ENCODE data around the gene ZBTB37. TPM values are rescaled to one million over a fixed set of nuclear protein-coding genes. Genes with fewer than 3 reads are reported as not detected.
"Not testable (repeated sequence)": the region's sequence is repeated elsewhere in the genome, so short reads cannot be mapped to it uniquely, and the experiment has no call there.

Gene ZBTB37
- total RNA-seq, 2 donors from 2014 or later = 15.6 to 19.7 TPM

GRCh38 chr1:173900992-173901391 is 32.8 kb downstream of the ZBTB37 start:
- H3K27me3 Mint-ChIP-seq = no peaks in the 10 kb centered on the region
- H3K4me3 Mint-ChIP-seq = no peak overlapping the region
- ATAC-seq (no peak), DNase-seq (ENCODE audit: low spot score) (no peak)
- H3K36me3 Mint-ChIP-seq = no peaks in the 10 kb centered on the region
- no peak overlapping the region for H3K27ac Mint-ChIP-seq
- no peaks in the 10 kb centered on the region for H3K9me3 Mint-ChIP-seq
- H3K4me1 Mint-ChIP-seq (ENCODE audit: low read depth in 2 of 2) = peaks cover 18 to 20% of the 10 kb centered on the region in 2 donors

DNA sequence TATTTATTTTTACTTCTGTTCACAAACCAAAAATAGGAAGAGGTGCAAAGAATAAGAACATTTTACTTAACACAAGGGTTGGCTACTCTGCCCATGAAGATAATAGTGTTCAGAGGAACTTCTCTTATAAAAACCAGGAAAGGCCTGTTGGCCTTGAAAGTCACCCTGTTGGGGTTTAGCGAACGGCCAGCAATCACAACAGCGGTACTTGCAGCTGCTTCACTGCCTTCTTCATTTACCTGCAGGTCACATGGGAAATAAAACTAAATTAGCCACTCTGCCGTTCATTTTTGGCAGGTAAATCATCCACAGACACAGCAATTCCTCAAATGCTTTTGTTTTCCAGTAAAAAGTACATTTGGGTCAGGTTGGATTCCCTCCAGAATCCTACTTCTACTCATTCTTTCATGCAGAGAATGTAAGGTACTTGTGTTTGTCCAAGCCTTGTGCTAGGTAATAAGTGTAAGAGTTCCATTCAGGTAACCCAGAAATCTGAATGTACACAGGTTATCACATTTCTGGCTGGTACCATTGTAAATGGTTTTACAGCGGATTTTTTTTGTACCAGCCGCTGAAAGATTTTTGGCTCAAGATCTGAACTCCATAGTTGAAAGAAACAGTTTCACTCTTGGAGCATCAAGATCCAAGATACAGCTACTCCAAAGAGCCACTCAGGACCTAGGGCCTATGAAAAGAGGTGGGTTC is 35.8 kb downstream of the ZBTB37 start:
- Mint-ChIP-seq H3K9me3 (no peaks in the 10 kb centered on the region), H3K4me1 (ENCODE audit: low read depth in 2 of 2) (peaks cover 18 to 20% of the 10 kb centered on the region in 2 donors), H3K4me3 (no peak overlapping the region), H3K36me3 (no peaks in the 10 kb centered on the region), H3K27me3 (no peaks in the 10 kb centered on the region), H3K27ac (no peak overlapping the region)
- DNase-seq (ENCODE audit: low spot score) (no peak), ATAC-seq (no peak)

DNA sequence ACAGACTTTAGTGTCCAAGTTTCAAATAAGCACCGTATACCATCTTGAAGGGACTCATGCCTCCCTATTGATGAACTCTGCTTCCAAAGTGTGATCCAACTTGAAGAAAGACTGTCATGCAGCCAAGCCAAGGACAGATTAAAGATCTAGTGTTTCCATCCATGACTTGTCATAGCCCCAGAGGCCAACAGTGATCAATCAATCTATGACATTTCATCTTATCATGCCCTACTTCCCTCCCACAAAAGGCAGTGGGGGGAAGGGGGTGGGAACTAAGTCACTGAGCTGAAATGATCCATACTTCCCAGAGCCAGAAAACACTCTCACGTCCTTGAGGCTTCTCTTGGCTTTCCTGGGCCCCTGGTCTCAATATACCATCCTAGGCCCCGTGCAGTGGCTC is 44.9 kb downstream of the ZBTB37 start:
- Mint-ChIP-seq H3K9me3 (no peaks in the 10 kb centered on the region), H3K36me3 (no peaks in the 10 kb centered on the region), H3K27me3 (no peaks in the 10 kb centered on the region), H3K4me1 (ENCODE audit: low read depth in 2 of 2) (no peaks in the 10 kb centered on the region), H3K27ac (no peak overlapping the region), H3K4me3 (no peak overlapping the region)
- DNase-seq (ENCODE audit: low spot score) = no peak
- no peak for ATAC-seq

- H3K9me3 Mint-ChIP-seq = no peaks in the 10 kb centered on the region
- no peak overlapping the region for H3K27ac Mint-ChIP-seq
- no peaks in the 10 kb centered on the region for H3K4me1 Mint-ChIP-seq (ENCODE audit: low read depth in 2 of 2)
- H3K27me3 Mint-ChIP-seq = no peaks in the 10 kb centered on the region
- H3K36me3 Mint-ChIP-seq = no peaks in the 10 kb centered on the region
- DNase-seq (ENCODE audit: low spot score) (no peak), ATAC-seq (no peak)
- H3K4me3 Mint-ChIP-seq = no peak overlapping the region
These were observed 46.2 kb downstream of the ZBTB37 start for GRCh38 chr1:173914366-173914871.

DNA sequence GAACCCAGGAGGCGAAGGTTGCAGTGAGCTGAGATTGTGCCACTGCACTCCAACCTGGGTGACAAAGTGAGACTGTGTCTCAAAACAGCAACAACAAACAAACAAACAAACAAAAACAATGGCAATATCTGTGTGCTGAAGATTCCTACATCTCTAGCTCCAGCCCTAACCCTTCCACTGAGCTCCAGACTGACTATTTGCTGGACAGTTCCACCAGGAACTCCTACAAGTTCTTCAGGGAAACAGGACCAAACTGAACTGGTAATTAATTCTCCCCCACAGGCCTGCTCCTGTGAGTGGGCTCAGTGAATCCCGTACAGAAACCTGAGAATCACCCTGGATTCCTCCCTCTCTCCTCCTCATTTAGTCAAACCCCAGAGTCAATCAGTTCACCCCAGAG is 47.4 kb downstream of the ZBTB37 start:
- H3K9me3 Mint-ChIP-seq = no peaks in the 10 kb centered on the region
- H3K4me1 Mint-ChIP-seq (ENCODE audit: low read depth in 2 of 2) = no peaks in the 10 kb centered on the region
- no peaks in the 10 kb centered on the region for H3K36me3 Mint-ChIP-seq
- H3K4me3 Mint-ChIP-seq = no peak overlapping the region
- H3K27ac Mint-ChIP-seq = no peak overlapping the region
- ATAC-seq (no peak), DNase-seq (ENCODE audit: low spot score) (no peak)
- H3K27me3 Mint-ChIP-seq = no peaks in the 10 kb centered on the region

- Mint-ChIP-seq H3K9me3 (no peaks in the 10 kb centered on the region), H3K36me3 (no peaks in the 10 kb centered on the region), H3K4me1 (ENCODE audit: low read depth in 2 of 2) (no peaks in the 10 kb centered on the region), H3K4me3 (no peak overlapping the region), H3K27me3 (no peaks in the 10 kb centered on the region), H3K27ac (no peak overlapping the region)
- ATAC-seq = no peak
- no peak for DNase-seq (ENCODE audit: low spot score)
These were observed 48.5 kb downstream of the ZBTB37 start for GRCh38 chr1:173916667-173917066.

GRCh38 chr1:173917149-173917548 is 49.0 kb downstream of the ZBTB37 start, which contains the start of gene SERPINC1:
Gene SERPINC1, minus strand, starts transcription at chr1:173917327. Its CDS starts 68 bp downstream, at chr1:173917259.
- Mint-ChIP-seq H3K9me3 (no peaks in the 10 kb centered on the region), H3K27ac (peak within 1 kb of the TSS in 1 of 2 donors; percentile 58), H3K36me3 (no peaks in the 10 kb centered on the region), H3K27me3 (no peaks in the 10 kb centered on the region), H3K4me3 (no peak within 1 kb of the TSS), H3K4me1 (ENCODE audit: low read depth in 2 of 2) (no peaks in the 10 kb centered on the region)
- no peak for ATAC-seq
- no peak for DNase-seq (ENCODE audit: low spot score)

- no peaks in the 10 kb centered on the region for H3K27me3 Mint-ChIP-seq
- H3K27ac Mint-ChIP-seq = no peak overlapping the region
- ATAC-seq (no peak), DNase-seq (ENCODE audit: low spot score) (no peak)
- no peaks in the 10 kb centered on the region for H3K9me3 Mint-ChIP-seq
- H3K4me1 Mint-ChIP-seq (ENCODE audit: low read depth in 2 of 2) = no peaks in the 10 kb centered on the region
- H3K4me3 Mint-ChIP-seq = no peak overlapping the region
- no peaks in the 10 kb centered on the region for H3K36me3 Mint-ChIP-seq
These were observed 49.7 kb downstream of the ZBTB37 start for GRCh38 chr1:173917635-173918493.

DNA sequence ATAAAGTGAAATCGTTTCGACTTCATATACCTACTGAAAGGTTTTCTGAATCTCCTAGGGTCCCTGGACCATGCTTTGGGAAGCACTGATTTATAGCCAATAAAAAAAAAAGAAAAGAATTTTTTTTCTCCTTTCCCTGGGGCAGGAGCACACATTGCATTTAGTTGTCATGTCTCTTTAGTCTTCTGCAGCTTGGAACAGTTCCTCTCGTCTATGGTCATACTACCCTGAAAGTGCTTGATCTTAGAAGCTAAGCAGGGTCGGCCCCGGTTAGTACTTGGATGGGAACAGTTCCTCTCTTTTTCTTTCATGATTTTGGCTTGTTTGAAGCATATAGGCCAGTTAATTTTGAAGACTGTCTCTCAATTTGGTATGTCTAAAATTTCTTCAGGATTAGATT is 52.7 kb downstream of the ZBTB37 start:
- no peak overlapping the region for H3K4me3 Mint-ChIP-seq
- ATAC-seq = no peak
- no peaks in the 10 kb centered on the region for H3K27me3 Mint-ChIP-seq
- H3K36me3 Mint-ChIP-seq = no peaks in the 10 kb centered on the region
- peaks cover 0 to 3% of the 10 kb centered on the region in 2 donors for H3K4me1 Mint-ChIP-seq (ENCODE audit: low read depth in 2 of 2)
- H3K27ac Mint-ChIP-seq = no peak overlapping the region
- no peaks in the 10 kb centered on the region for H3K9me3 Mint-ChIP-seq
- no peak for DNase-seq (ENCODE audit: low spot score)

GRCh38 chr1:173925306-173926242 is 57.4 kb downstream of the ZBTB37 start:
- H3K27ac Mint-ChIP-seq = no peak overlapping the region
- peaks cover 0 to 8% of the 10 kb centered on the region in 2 donors for H3K4me1 Mint-ChIP-seq (ENCODE audit: low read depth in 2 of 2)
- ATAC-seq (no peak), DNase-seq (ENCODE audit: low spot score) (no peak)
- no peaks in the 10 kb centered on the region for H3K36me3 Mint-ChIP-seq
- H3K9me3 Mint-ChIP-seq = no peaks in the 10 kb centered on the region
- no peaks in the 10 kb centered on the region for H3K27me3 Mint-ChIP-seq
- H3K4me3 Mint-ChIP-seq = no peak overlapping the region

DNA sequence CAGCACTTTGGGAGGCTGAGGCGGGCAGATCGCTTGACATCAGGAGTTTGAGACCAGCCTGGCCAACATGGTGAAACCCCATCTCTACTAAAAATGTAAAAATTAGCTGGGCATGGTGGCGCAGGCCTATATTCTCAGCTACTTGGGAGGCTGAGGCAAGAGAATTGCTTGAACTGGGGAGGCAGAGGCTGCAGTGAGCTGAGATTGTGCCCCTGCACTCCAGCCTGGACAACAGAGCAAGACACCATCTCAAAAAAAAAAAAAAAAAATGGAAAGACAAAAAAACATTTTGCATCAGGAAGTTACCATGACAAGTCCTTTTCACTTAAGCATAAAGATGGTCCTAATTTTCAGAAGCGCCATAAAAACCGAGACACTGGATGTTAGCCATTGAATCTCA is 62.4 kb downstream of the ZBTB37 start:
- not testable (repeated sequence) for DNase-seq (ENCODE audit: low spot score); H3K27ac Mint-ChIP-seq; H3K9me3 Mint-ChIP-seq; H3K27me3 Mint-ChIP-seq; H3K36me3 Mint-ChIP-seq; ATAC-seq; H3K4me3 Mint-ChIP-seq
- H3K4me1 Mint-ChIP-seq (ENCODE audit: low read depth in 2 of 2) = peaks cover 0 to 13% of the 10 kb centered on the region in 2 donors

DNA sequence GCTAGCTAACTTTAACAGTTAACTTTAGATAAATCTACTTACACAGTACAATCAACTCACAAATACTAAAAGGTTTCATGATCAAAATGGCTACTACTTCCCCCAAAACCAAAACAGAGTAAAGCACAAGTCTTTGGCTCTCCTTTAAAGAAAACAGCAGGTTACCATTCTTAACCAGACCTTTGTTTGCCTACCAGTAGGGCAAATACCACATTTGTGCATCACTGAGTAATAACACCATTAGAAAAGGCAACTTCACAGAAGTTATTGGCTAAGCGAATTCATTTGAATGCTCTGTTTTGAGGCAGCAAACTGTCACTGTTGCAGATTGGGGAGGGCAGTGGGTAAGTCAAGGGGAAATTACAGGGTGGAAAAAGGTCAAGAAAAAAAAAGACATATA is 66.3 kb downstream of the ZBTB37 start:
- no peak for DNase-seq (ENCODE audit: low spot score)
- Mint-ChIP-seq H3K4me3 (no peak overlapping the region), H3K27ac (no peak overlapping the region), H3K27me3 (no peaks in the 10 kb centered on the region), H3K9me3 (no peaks in the 10 kb centered on the region), H3K36me3 (peaks cover 13% of the 10 kb centered on the region), H3K4me1 (ENCODE audit: low read depth in 2 of 2) (peaks cover 0 to 4% of the 10 kb centered on the region in 2 donors)
- ATAC-seq = no peak

GRCh38 chr1:173937062-173937461 is 68.9 kb downstream of the ZBTB37 start:
- no peaks in the 10 kb centered on the region for H3K27me3 Mint-ChIP-seq
- no peaks in the 10 kb centered on the region for H3K9me3 Mint-ChIP-seq
- H3K4me3 Mint-ChIP-seq = no peak overlapping the region
- no peak overlapping the region for H3K27ac Mint-ChIP-seq
- H3K36me3 Mint-ChIP-seq = peaks cover 24% of the 10 kb centered on the region
- peaks cover 0 to 4% of the 10 kb centered on the region in 2 donors for H3K4me1 Mint-ChIP-seq (ENCODE audit: low read depth in 2 of 2)
- ATAC-seq = peak in 1 of 2 donors; percentile 43
- no peak for DNase-seq (ENCODE audit: low spot score)
